Fibroblast of pulmonary artery (primary cell): ENCODE results near the gene TTC7B.
"Not testable (repeated sequence)": the region's sequence is repeated elsewhere in the genome, so short reads cannot be mapped to it uniquely, and the experiment has no call there.

Experiments used
- DNase-seq: peaks from one replicate; pipeline ENCODE4 v3.0.0-alpha.2; 2010; ENCODE audit warnings: low read depth
- H3K4me3 ChIP-seq: replicated peaks from 2 replicates; pipeline ENCODE4 v1.5.1; 2011; ENCODE audit warnings: low read depth, mild to moderate bottlenecking, control low read depth, low read length, moderate library complexity
- TF ChIP-seq, protein P1 (sequence below): IDR thresholded peaks from 2 replicates; pipeline ENCODE4 v1.5.1; 2011; ENCODE audit warnings: mild to moderate bottlenecking, control low read depth, low read length, inconsistent platforms; ENCODE audit errors: missing control alignments

Gene TTC7B, protein sequence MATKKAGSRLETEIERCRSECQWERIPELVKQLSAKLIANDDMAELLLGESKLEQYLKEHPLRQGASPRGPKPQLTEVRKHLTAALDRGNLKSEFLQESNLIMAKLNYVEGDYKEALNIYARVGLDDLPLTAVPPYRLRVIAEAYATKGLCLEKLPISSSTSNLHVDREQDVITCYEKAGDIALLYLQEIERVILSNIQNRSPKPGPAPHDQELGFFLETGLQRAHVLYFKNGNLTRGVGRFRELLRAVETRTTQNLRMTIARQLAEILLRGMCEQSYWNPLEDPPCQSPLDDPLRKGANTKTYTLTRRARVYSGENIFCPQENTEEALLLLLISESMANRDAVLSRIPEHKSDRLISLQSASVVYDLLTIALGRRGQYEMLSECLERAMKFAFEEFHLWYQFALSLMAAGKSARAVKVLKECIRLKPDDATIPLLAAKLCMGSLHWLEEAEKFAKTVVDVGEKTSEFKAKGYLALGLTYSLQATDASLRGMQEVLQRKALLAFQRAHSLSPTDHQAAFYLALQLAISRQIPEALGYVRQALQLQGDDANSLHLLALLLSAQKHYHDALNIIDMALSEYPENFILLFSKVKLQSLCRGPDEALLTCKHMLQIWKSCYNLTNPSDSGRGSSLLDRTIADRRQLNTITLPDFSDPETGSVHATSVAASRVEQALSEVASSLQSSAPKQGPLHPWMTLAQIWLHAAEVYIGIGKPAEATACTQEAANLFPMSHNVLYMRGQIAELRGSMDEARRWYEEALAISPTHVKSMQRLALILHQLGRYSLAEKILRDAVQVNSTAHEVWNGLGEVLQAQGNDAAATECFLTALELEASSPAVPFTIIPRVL

DNA sequence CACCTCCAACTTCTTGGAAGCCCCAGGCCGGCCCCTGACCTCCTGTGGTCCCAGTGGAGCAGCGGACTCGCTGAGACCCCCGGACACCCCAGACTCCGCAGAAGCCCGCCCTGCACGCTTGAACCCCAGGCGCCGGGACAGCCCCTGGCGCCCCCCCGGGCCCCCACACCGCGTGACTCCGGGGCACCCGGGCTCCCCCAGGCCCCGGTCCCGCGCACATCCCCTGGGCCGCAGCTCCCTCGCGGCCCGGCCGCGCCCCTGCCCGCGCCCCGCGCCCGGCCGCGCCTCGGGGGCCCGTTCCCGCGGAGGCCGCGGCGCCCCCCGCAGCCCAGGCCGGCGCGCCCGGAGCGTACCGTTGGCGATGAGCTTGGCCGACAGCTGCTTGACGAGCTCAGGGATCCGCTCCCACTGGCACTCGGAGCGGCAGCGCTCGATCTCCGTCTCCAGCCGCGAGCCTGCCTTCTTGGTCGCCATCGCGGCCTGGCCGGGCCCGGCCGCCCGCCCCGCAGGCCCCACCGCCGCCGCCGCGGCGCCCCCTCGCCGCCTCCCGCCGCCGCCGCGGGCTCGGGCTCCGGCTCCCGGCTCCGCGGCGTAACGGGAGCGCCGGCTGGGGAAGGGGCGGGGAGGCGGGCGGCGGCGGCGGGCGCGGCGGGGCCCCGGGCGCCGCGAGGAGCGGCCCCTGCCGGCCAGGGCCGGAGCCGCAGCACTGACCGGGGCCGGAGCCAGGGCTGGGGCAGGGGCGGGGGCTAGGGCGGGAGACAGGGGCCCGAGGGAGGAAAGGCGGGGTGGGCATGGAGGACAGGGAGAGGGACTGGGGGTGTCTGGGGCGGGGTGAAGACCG is at the start of gene TTC7B:
TTC7B (minus strand) TSS at position 609 of the 841 bp plus-strand sequence; CDS start at position 474, 135 bp downstream.
- peak; percentile 44 for DNase-seq
- TF ChIP-seq, protein P1, sequence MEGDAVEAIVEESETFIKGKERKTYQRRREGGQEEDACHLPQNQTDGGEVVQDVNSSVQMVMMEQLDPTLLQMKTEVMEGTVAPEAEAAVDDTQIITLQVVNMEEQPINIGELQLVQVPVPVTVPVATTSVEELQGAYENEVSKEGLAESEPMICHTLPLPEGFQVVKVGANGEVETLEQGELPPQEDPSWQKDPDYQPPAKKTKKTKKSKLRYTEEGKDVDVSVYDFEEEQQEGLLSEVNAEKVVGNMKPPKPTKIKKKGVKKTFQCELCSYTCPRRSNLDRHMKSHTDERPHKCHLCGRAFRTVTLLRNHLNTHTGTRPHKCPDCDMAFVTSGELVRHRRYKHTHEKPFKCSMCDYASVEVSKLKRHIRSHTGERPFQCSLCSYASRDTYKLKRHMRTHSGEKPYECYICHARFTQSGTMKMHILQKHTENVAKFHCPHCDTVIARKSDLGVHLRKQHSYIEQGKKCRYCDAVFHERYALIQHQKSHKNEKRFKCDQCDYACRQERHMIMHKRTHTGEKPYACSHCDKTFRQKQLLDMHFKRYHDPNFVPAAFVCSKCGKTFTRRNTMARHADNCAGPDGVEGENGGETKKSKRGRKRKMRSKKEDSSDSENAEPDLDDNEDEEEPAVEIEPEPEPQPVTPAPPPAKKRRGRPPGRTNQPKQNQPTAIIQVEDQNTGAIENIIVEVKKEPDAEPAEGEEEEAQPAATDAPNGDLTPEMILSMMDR, result no peak
- peak within 1 kb of the TSS; percentile 84 for H3K4me3 ChIP-seq

DNA sequence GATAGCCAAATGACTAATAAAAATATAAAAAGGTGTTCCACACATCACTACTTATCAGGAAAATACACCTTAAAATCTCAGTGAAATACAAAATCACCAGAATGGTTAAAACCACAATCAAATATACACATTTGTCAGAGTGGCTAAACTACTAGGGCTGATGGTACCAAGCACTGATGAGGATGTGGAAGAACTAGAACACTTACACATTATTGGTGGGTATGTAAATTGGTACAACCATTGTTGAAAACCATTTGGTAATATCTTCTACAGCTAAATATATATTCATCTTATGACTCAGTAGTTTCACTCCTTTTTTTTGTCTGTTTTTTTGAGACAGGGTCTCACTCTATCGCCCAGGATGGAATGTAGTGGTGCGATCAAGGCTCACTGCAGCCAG is 48.5 kb upstream of the TTC7B start:
- DNase-seq, result no peak
- TF ChIP-seq, protein P1, result no peak
- no peak overlapping the region for H3K4me3 ChIP-seq

DNA sequence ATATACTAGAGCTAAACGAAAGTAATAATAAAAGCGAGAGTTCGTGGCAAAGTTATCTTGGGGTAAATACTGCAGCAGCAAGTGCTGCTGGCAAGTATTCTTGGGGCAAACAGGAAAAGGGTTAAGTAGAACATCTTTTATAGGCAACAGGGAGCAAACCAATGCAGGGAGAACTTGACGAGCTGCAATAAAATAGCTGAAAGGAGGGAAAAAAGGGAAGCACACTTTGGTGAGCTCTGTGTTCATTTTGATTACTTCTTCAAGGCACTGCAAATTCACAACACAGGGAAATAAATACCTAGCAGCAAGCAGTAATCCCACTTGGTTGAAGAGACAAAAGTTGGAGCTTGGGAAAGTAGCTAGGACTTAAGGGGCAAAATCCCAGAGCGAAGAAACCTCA is 42.3 kb upstream of the TTC7B start:
- no peak for DNase-seq
- no peak overlapping the region for H3K4me3 ChIP-seq
- TF ChIP-seq, protein P1, result no peak

DNA sequence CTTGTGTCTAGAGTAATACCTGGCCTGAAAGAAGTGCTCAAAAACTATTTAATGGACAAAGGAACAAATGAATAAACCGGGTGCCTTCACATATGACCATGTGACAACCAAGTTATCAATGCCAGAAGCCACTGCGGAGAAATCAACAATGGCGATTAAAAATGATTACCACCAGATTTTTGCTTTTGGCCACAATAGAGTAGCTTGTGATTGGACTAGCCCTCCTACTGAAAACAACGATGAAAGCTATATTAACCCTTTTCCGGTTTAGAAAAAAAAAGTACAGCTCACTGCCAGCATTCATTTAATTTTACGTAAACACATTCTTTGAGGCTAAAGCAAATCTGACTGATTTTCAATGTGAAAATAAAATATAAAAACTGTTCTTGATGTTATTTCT is 41.6 kb upstream of the TTC7B start:
- TF ChIP-seq, protein P1, result no peak
- no peak overlapping the region for H3K4me3 ChIP-seq
- DNase-seq, result no peak

DNA sequence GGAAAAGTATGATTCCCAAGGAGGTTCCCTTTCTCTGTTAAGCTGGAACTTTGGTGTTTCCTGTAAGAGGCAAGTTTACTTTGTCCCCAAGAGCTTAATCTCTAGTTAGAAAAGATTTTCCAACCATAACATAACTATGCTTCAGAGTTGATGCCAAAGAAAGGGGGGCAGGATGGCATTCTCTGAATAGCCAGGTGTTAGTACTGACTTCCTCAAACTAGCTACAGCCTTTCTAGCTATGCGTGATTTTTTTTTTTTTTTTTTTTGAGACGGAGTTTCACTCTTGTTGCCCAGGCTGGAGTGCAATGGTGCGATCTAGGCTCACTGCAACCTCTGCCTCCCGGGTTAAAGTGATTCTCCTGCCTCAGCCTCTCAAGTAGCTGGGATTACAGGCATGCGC is 39.9 kb upstream of the TTC7B start:
- H3K4me3 ChIP-seq, DNase-seq: not testable (repeated sequence)

DNA sequence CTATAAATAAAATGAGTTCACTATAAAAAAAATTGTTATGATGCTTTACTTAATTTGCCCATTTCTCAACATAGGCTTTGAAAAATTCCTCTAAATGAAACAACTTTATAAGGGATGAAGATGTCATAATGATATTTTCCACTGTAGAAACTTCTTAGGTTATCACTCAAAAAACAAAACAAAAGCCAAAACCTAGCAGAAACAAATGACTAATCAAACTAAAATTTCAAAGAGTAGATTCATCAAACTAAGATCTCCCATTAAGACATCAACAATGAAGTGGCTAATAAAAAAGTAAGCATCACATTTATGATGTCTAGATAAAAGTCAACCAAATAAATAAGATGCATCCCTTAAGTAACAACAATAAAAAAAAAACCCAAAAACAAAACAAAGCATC is 36.9 kb upstream of the TTC7B start:
- TF ChIP-seq, protein P1, result no peak
- no peak for DNase-seq

More for the DNA sequence above, 36.9 kb upstream of the TTC7B start:
- H3K4me3 ChIP-seq, result no peak overlapping the region
